Mammary epithelial cell (primary cell): ENCODE data around the gene ATP6V1C2.

Experiments
- EZH2 ChIP-seq: IDR thresholded peaks from 2 replicates; pipeline ENCODE4 v1.6.1; 2012; ENCODE audit warnings: low read length, inconsistent platforms, borderline replicate concordance
- TF ChIP-seq, protein P1 (sequence below), 2 donors: IDR thresholded peaks in 1 of 2; conservative IDR thresholded peaks in 1 of 2; 2 replicates each; pipeline ENCODE4 v1.5.1; 2011 to 2012; ENCODE audit warnings: inconsistent platforms in 2 of 2, low read length in 2 of 2, mild to moderate bottlenecking in 2 of 2, control low read depth in 1 of 2, low read depth in 1 of 2; ENCODE audit not compliant: insufficient read depth in 1 of 2; ENCODE audit errors: extremely low read depth in 1 of 2

DNA sequence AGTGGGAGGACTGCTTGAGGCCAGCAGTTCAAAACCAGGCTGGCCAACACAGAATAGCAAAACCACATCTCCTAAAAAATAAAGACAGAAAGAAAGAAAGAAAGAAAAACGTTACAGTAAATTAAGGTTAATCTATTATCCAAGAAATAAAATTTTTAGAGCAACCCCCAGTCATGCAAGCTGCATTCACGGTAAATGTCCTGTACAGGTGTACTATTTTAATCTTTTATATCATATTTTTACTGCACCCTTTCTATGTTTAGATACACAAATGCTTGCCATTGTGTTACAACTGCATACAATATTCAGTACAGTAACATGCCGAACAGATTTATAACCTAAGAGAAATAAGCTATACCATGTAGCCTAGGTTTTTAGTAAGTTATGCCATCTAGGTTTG is 85.1 kb downstream of the ATP6V1C2 start:
- TF ChIP-seq, protein P1, sequence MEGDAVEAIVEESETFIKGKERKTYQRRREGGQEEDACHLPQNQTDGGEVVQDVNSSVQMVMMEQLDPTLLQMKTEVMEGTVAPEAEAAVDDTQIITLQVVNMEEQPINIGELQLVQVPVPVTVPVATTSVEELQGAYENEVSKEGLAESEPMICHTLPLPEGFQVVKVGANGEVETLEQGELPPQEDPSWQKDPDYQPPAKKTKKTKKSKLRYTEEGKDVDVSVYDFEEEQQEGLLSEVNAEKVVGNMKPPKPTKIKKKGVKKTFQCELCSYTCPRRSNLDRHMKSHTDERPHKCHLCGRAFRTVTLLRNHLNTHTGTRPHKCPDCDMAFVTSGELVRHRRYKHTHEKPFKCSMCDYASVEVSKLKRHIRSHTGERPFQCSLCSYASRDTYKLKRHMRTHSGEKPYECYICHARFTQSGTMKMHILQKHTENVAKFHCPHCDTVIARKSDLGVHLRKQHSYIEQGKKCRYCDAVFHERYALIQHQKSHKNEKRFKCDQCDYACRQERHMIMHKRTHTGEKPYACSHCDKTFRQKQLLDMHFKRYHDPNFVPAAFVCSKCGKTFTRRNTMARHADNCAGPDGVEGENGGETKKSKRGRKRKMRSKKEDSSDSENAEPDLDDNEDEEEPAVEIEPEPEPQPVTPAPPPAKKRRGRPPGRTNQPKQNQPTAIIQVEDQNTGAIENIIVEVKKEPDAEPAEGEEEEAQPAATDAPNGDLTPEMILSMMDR (conservative IDR thresholded peaks at IDR 0.05 in 1 of 2, IDR thresholded peaks at IDR 0.05 in 1 of 2; ENCODE audit: extremely low read depth in 1 of 2, insufficient read depth in 1 of 2, low read depth in 1 of 2, low read length in 2 of 2), result no peak
- no peak for TF ChIP-seq EZH2
